Stimulated activated naive CD8-positive, alpha-beta T cell treated with anti-CD3 and anti-CD28 coated beads, Interleukin-15, Interleukin-2, amounts not matched to agents 100 U/mL and 50 U/mL, for 24 hours (primary cell): Measurements from ENCODE around the gene NACC1.

Experiments used
- ATAC-seq: fragments of 150-1000 bp; cut with Tn5 transposase; one replicate; pipeline ENCODE4 v1.10.0; 2021
- DNase-seq: peaks from one replicate; pipeline ENCODE4 v3.0.0; 2021

Gene NACC1

GRCh38 chr19:13120817-13121216, 2.8 kb downstream of the NACC1 start:
- no peak for DNase-seq
- no peak for ATAC-seq

- DNase-seq (peak; percentile 51), ATAC-seq (peak; percentile 6)
Observed at GRCh38 chr19:13121551-13122274, 3.6 kb downstream of the NACC1 start.

GRCh38 chr19:13122275-13122878, 4.3 kb downstream of the NACC1 start:
- ATAC-seq (peak; percentile 2), DNase-seq (peak; percentile 43)

- no peak for ATAC-seq
- DNase-seq, result no peak
Observed at GRCh38 chr19:13122980-13123957, 5.2 kb downstream of the NACC1 start.

- ATAC-seq (no peak), DNase-seq (no peak)
Observed at GRCh38 chr19:13127051-13127450, 9.0 kb downstream of the NACC1 start.

GRCh38 chr19:13127811-13128575, 9.9 kb downstream of the NACC1 start:
- no peak for ATAC-seq
- DNase-seq, result no peak

GRCh38 chr19:13128583-13128982, 10.5 kb downstream of the NACC1 start:
- ATAC-seq (no peak), DNase-seq (no peak)

GRCh38 chr19:13129384-13129783, 11.3 kb downstream of the NACC1 start:
- no peak for ATAC-seq
- no peak for DNase-seq

GRCh38 chr19:13130886-13131490, 12.9 kb downstream of the NACC1 start:
- ATAC-seq, result no peak
- DNase-seq, result no peak

- DNase-seq (peak; percentile 73), ATAC-seq (peak; percentile 99)
Observed at GRCh38 chr19:13132471-13133180, 14.6 kb downstream of the NACC1 start.

- no peak for DNase-seq
- ATAC-seq, result no peak
Observed at GRCh38 chr19:13133241-13133870, 15.3 kb downstream of the NACC1 start.

- no peak for ATAC-seq
- no peak for DNase-seq
Observed at GRCh38 chr19:13134626-13135025, 16.6 kb downstream of the NACC1 start.

GRCh38 chr19:13135068-13136062, 17.3 kb downstream of the NACC1 start:
- no peak for DNase-seq
- no peak for ATAC-seq

GRCh38 chr19:13137290-13137794, 19.3 kb downstream of the NACC1 start:
- no peak for ATAC-seq
- DNase-seq, result no peak

GRCh38 chr19:13138171-13138915, 20.3 kb downstream of the NACC1 start:
- no peak for ATAC-seq

GRCh38 chr19:13138916-13139198, 20.8 kb downstream of the NACC1 start:
- DNase-seq (no peak), ATAC-seq (no peak)

More at GRCh38 chr19:13138171-13138915, 20.3 kb downstream of the NACC1 start:
- DNase-seq, result no peak

- ATAC-seq, result no peak
- DNase-seq, result no peak
Observed at GRCh38 chr19:13139633-13140311, 21.7 kb downstream of the NACC1 start.
